Dermis microvascular lymphatic vessel endothelial cell (primary cell): ENCODE data around the gene ELAVL1. TPM values are rescaled to one million over a fixed set of nuclear protein-coding genes. Genes with fewer than 3 reads are reported as not detected.
"Not testable (repeated sequence)": the region's sequence is repeated elsewhere in the genome, so short reads cannot be mapped to it uniquely, and the experiment has no call there.

Source experiments
- DNase-seq, 2 donors: peaks; one replicate each; pipeline versions ENCODE4 v3.0.0 to v3.0.0-alpha.2; 2010; ENCODE audit warnings: low read depth in 2 of 2
- total RNA-seq: library from RNA; depleted of rRNA; stranded (reverse); fragments of >200 nt; gene quantifications from 2 replicates; pipeline ENCODE4 v1.2.1, GENCODE V29; 2014

Gene ELAVL1
- total RNA-seq, 1 donor from 2014 or later, result 19.0 TPM

DNA sequence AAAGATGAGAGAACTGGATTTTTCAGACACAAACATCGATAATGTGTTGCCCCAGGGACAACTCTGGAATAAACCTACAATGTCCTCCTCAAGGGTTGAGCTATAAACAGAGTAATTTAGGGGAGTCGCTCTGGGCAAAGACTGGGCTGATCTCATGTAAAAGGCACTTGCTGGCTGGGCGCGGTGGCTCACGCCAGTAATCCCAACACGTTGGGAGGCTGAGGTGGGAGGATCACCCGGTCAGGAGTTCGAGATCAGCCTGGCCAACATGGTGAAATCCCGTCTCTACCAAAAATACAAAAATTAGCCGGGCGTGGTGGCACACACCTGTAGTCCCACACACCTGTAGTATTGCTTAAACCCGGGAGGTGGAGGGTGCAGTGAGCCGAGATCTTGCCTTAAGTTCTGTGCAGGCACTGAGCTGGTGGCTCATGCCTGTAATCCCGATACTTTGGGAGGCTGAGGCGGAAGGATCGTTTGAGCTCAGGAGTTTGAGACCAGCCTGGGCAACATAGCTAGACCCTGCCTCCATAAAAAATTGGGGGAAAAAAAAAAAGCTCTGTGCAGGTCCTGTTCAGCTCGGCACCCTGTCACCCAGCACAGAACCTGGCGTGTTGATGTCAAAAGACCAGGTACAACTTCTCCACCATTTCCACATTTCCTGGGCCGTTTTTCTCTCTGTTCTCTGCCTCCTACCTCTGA is 63.4 kb downstream of the ELAVL1 start:
- DNase-seq, result no peak

DNA sequence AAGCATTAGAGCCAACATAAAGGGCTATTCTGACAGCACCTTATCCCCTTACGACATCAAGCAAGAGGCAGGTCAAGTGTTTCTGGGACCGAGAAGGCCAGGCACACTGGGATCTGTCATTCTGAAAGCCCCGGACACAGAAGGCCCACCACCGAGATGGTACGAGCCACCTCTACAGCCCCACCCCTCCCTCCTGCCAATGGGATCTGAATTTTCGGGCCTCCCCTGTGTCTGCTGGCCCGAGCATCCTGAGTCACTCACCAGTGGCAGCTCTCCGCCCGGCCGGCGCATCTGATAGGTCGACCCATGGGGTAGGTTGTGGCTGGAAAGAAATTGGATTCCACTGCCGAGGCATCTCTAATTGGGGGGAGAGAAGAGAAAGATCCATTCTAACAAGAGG is 64.6 kb downstream of the ELAVL1 start:
- DNase-seq, result no peak

DNA sequence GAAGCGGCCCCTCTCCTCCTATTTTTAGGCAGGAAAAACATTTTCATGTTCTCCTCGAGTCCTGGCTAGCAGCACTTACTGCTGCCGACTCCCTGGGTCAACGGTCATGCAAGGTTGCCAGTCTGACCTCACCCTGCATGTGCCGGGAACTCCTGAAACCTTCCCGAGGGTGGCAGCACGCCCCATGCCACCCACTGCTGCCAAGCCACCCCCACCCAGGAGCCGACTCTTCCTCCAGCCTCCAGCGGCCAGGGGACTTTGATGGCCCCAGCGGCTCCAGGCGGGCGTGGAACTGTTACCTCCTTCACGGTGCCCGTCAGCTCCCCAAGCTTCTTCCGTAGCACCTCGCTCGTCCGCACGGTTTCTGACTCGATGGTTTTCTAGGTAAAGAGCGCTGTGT is 70.7 kb downstream of the ELAVL1 start:
- DNase-seq, result no peak

DNA sequence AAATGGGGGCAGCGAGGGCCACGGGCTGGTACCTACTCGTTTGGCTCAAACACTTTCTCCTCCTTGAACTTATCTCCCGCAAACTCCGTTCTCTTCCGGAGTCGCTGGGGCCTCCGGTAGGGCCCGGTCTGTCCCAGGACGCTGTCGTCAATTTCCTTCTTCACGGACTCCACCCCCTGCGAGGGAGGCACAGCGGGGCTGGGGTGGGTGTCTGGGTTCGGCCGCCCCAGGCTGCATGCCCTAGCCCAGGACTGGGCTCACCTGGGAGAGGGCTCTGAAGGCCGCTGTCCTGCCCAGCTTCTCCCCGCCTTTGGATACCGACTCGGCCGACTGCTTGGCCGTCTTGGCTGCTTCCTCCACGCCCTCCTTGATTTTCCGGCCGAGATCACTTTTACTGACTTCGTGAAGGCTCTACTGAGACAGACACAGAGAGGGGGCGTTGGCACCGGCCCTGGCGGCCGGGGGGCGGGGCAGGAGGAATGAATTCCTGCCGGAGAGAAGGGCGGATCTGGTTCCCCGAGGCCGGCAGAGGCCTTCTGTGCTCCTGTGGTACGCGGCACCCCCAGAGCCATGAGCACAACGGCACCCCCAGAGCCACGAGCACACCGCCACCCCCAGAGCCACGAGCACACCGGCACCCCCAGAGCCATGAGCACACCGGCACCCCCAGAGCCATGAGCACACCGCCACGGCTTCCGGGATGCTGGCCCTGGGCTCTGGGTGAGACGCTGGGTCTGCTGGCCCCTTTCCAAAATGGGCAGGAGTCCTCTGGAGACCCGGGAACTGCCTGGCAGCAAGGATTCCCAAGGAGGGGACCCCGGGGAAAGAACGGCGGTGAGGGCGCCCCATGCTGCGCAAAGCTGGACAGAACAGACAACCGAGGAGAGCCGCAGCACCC is 71.4 kb downstream of the ELAVL1 start:
- DNase-seq, result no peak

DNA sequence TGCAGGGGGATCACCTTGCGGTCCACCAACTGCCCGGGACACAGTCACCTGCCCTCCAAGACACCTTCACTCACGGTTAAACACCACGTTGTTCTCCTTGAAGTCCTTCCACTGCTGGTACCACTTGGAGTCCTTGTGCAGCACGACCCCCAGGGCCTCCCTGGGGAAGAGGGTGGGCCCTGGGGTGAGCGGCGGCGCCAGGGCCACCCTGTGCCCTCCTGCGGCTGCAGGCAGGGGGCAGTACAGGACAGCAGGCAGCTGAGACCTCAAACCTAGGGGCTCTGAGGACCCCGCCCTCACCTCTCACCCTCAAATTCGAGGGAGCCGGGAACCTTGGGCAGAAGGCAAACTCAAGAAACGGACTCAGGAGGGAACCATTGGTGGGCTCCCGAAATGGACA is 72.0 kb downstream of the ELAVL1 start:
- DNase-seq, result no peak

DNA sequence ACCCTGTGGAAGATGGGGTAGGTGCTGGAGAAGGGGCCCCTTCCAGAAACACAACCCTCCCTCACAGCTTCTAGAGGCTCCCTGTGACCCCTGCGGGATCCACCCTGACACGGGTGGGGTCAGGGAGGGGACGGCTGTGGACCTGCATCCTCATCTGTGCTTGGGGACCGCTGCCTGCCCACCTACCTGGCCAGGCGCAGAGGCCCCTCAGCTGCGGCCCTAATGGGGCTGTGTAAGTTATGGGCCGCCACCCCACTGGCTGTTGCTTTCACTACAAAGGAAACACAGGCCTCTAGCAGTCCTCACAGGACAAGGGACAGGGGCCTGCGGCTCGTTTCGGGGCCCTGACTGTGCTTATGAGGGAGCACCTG is 72.5 kb downstream of the ELAVL1 start:
- DNase-seq, result no peak

DNA sequence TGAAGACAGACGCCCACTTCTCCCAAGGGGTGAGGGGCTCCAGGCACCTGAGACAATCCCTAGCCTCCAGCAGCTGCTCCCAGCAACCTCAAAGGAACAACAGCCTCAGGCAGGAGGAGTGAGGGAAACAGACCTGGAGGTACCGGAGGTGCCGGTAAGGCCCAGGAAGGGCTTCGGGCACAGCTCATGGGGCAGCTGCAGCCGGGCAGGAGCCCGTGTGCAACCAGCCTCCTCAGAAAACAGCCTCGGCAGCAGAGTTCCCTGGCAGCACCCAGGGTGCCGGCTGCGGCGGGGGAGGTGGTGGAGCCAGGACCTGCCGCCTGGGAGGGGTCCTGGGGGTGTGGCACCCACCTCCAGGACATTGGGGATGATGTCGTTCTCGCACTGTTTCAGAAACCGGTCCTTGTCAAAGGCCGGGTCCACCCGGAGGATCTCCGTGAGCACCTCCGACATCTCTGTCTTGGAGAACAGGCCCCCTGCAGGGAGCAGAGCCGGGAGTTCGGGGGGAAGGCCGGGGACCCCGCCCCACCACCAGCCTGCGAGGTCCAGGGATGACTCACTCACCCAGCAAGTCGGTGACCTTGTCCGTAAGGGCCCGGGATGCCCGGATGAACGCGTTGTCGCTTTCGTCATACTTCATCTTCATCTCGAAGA is 73.0 kb downstream of the ELAVL1 start:
- DNase-seq, result no peak

DNA sequence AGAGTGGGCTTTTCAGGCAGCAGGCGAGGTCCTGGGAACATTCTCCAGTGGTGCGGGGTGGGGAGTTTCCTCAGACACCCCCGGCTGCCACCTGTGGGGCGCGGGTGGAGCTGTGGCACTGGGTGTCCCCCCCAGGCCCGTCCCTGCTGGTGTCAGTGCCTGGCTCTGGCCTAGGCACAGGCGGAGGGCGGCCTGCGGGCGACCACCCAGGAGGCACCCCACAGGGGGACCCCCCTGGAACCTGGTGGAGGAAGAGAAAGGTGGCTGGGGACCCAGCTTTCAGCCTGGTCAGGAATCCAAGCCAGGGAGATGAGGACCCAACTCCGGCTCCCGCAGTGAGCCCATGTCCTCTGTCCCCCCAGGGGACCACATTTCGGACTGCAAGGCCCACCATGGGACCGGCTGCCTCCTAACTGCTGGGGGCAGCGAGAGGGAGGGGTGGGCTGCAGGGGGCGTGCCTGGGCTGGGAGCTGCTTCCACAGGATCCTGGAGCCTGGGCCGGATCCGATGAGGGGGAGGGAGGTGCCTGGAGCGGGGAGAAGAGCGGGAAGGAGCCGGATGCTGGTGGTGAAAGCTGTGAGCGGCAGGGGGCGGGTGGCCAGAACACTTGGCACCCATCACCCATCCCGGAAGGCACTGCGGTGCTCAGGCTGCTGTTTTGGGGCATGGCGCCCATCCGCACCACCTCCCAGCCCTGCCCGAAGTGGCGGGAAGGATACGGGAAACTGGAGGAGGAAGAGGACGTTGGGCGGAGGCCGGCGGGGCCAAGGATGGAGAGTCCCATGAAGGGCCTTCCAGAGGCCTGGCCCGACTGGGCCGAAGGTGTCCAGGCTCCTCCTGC is 74.0 kb downstream of the ELAVL1 start:
- no peak for DNase-seq

DNA sequence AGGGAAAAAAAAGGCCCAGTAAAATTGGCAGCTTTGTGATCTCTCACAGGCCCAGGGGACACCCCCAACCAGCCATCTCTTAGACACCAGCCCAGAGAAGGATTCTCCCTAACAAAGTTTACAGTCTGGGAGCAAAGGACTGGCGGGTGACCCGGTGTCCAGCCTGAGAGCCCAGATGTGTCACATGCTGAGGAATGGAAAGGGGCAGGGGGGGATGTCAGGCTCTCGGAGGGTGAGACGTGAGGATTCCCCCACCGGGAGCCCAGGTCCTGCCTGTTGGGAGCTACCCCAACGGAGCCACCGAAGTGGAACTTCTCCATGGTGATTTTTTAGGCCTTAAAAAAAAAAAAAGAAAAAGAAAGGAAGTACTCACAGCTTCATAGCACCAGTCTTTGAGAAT is 74.7 kb downstream of the ELAVL1 start:
- DNase-seq, result no peak

DNA sequence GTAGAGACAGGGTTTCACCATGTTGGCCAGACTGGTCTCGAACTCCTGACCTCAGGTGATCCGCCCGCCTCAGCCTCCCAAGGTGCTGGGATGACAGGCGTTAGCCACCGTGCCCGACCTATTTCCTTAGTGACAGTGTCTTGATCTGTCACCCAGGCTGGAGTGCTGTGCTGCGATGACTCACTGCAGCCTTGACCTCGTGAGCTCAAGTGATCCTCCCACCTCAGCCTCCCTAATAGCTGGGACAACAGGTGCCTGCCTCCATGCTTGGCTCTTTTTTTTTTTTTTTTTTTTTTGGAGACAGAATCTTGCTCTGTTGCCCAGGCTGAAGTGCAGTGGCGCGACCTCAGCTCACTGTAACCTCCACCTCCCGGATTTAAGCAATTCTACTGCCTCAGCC is 75.4 kb downstream of the ELAVL1 start:
- DNase-seq, result not testable (repeated sequence)

DNA sequence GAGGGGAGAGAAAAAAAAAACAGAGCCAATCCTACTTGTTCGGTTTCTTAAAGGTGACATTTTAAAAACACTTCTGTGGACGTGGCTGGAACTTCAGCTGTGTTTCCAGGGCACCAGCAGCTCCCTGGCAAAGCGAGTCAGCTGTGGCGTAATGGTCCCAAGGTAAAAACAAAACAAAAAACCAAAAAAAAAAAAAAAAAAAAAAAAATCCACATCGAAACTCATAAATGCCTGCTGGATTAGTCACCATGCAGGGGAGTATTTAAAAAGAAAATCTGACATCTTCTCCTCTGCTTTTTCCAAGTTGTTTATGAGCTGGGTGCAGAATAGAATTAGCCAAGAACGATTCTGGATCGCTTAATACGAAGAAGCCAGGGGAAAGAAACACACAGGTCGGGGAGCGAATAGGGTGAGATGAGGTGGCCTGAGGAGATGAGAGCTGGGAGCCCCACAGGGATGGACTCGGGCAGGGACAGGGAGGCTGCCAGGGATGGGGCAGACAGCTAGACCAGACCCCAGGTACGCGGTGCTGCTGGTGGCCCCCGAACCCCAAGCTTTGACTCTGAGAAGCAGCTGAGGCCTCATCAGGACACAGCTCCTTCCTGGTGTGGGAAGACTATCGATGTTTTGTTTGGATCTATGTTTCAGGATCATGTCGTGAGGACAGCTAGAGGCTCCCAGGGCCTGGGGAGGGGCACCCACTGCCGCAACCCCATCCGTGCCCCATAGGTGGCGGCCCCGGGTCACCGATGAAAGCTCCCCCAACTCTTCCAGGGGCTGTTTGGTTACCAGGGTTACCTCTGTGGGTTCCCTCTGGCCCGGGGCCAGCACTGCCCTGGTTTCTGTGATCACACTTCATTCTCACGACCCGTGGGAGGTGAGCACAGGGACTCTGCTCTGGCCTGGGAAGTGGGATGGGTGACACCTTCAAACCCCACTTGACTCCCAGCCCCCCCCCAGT is 76.4 kb downstream of the ELAVL1 start:
- DNase-seq, result peak in 1 of 2 donors; percentile 63

DNA sequence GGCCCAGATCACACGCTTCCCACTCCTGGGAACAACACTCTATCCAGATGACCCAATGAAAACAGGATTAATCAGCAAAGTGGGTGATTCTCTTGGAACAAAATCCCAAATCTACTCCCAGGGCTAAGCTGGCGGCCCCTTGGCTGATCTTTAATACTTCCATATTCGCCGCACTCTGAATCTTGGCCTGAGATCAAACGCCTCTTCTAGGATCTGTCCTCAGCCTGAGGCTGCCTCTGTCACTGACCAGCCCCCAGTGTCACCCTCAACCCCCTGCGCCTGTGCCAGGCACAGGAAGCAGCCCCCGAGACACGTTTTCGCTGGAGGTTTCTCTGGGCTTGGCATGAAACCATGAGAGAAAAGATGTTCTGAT is 77.1 kb downstream of the ELAVL1 start:
- no peak for DNase-seq

DNA sequence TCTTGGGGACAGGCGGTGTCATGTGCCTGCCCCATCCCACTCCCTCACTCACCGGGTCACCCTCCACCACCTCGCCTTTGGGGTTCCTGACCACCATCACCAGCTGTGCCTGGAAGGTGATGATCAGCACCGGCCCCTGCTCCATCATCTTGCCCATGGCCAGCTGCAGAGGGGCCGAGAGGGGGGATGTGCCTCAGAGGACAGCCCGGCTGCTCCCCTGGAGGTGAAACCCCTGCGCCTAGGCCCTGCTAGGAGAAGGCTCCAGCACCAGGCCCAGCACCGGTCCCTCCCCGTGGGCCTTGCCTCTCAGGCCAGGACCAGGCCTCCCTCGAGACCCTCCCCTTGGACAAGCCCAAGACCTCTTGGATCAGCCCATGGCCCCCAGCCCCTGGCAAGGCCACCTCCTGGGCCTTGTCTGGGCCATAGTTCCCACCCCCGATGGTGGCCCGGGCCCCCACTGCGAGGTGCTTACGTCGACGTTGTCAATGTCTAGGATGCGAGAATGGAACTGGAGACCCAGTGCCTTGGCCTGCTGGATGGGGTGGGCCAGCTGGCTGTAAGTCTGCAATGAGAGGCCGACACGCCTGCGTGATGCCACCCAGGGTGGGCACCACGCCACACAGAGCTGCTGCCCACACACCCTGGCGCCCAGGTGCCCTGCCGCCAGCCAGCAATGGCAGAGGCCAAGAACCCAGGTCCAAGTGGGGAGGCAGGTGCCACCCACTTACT is 77.7 kb downstream of the ELAVL1 start:
- DNase-seq, result no peak

DNA sequence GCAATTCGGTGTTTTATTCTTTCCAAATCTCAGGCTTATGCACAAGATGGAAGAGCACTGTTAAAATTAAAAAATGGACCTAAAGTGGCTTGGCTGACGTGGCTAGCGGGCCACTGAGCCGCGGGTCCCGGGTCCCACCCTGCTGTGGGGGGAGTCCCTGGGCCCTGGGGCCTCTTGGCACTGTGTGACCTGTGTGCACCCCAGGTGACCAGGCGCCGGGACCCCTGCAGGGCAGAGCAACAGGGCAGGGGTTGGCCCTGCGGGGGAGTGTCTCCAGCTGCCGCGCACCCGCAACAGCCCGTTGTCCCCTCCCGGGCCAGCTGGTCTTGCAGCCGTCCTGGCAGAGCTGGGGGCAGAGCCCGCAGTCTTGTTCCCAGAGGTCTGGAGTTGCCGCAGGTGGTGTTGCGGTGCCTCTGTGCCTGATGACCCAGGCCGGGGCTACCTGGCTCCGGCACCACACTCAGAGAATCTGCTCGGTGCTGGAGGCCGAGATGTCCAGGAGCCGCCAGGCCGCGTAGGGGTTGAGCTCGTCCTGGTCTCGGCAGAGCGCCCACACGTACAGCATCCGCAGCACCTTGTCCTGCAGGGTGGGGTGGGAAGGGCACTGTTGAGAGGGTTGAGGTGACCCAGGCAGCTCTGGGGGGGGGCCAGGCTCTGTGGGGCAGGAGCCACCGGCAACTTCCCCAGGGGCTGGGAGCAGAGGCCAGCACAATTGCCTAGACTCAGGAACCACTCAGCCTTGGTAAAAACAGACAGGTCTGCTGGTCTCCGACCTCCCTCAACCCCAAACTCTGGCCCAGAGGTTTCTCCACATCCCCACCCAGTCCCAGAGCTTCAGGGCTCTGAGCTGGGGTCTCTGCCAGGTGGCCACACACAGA is 78.5 kb downstream of the ELAVL1 start:
- DNase-seq, result no peak

DNA sequence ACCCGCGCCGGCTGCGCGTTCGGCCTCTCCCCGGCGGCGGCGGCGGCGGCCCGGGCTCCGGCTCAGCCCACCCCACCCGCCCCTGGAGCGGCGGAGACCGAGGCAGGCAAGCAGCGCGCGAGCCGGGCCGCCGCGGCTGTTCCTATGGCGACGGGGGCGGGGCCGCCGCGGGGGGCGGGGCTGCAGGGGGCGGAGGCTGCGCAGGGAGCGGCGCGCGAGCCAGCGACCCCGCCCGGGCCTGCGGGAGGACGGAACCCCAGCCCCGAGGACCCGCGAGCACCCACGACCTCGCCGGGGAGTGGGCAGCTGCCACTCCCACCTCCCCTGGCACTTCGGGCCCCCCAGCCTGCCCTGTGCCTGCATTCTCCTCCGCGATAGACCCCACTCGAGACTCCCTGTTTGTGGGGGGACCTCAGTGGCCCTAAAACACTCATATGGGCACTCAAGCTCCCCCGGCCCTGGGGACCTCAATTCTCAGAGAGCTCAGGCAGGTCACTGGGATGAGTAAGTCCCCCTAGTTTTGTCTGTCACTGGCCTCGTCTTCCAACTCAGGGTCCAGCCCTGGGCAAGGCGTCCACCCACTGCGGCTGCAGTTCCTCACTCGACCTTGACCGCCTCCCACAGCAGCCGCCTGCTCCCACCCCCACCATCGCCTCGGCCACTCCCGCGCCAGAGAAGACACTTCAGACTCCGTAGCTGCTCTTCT is 79.3 kb downstream of the ELAVL1 start, which contains the start of gene CTXN1:
Gene CTXN1, minus strand, starts transcription at position 115 of the 706 bp plus-strand sequence. CDS start 597 bp downstream, outside the sequence.
- DNase-seq, result peak in 1 of 2 donors; percentile 67

DNA sequence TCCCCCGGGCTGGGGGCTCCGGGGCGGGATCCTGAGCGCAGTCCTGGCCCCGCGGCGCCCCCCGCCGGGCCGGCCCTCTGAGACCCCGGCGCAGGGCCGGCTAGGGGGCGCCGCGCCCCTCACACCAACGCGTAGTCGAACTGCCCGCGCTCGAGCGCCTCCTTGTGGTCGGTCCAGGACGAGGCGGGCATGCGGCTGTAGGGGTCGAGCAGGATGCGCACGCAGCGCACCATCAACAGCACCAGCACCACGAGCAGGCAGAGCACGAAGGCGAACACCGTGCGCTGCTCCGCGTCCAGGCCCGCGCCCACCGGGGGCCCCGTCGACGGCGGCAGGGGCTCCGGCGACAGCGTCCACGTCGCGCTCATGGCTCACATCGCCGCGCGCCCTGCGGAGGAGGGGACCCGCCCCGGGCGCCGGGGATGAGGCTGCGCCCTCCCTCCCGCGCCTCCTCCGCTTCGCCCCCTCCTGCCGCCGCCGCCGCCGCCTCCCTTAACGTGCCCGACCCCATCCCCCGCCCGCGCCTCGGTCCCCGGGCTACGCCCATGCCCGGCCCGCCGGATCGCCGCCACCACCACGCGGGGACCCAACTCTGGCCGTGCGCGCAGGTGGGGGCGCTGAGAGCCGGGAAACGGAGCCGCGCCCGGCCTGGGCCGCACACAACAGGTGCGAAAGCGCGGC is 80.1 kb downstream of the ELAVL1 start:
- peak; percentile 54 to 76 for DNase-seq

DNA sequence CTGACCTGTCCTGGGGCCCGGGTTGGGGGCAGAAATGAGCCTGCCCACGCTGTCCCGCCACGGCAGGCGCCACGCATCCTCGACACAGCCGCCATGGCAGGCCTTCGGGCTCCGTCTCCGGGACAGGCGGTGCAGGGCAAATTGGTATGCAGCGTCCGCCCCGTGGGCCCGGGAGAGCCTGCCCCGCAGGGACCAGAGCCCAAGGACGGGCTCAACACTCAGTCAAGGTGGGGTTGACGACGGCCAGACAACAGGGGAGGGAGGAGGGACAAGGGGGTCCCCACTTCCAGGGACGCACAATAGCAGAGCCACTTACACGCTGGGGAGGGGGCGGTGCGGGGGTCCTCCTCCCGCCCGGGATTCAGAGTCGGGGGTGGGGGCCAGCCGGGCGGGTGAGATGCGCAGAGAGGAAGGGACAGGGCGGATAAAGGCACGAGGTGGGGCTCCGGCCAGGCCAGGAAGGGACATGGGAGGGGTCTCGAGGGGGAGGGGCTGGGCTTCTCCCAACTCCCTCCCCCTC is 80.7 kb downstream of the ELAVL1 start:
- no peak for DNase-seq
